B cell (primary cell): ENCODE measurements around the gene LIG3. TPM values are rescaled to one million over a fixed set of nuclear protein-coding genes. Genes with fewer than 3 reads are reported as not detected.

ENCODE experiments used
- ATAC-seq: fragments of 200-7000 bp; cut with Tn5 transposase; one replicate; pipeline ENCODE4 v1.10.0; 2021; ENCODE audit warnings: low read depth, mild to moderate bottlenecking, moderate number of reproducible peaks, moderate library complexity
- CTCF ChIA-PET: fragments of 350-600 bp; sonication (Branson Sonifier 250); formaldehyde crosslinking; loops from one replicate; lab custom pipeline; 2021; ENCODE audit warnings: antibody characterized with exemption, inconsistent platforms; lab: Charles Lee
- POLR2A ChIA-PET: fragments of 350-600 bp; sonication (Branson Sonifier 250); formaldehyde crosslinking; loops from one replicate; lab custom pipeline; 2021; ENCODE audit warnings: antibody characterized with exemption; lab: Charles Lee
- DNase-seq: peaks from one replicate; pipeline ENCODE4 v3.0.0; 2013
- H2AFZ ChIP-seq: 2 replicates; pipeline ENCODE4 v1.6.1; 2012; ENCODE audit warnings: mild to moderate bottlenecking, low read depth, low read length; ENCODE audit not compliant: insufficient read depth, poor library complexity, severe bottlenecking
- H3K27ac ChIP-seq, 2 donors: 1 replicate in 1 of 2; 2 replicates in 1 of 2; pipeline ENCODE4 v1.5.1; 2012 to 2013; ENCODE audit warnings: low read length in 2 of 2, mild to moderate bottlenecking in 2 of 2, moderate library complexity in 1 of 2
- H3K27me3 ChIP-seq, 4 experiments: fragments of 200-600 bp in 1 of 4; sonication (generic) in 1 of 4; replicated peaks in 1 of 4; 1 replicate in 2 of 4; 2 replicates in 2 of 4; pipeline versions ENCODE4 v1.6.1 to v1.7.0; 2013 to 2016; ENCODE audit warnings: low read length in 3 of 4, mild to moderate bottlenecking in 2 of 4, mixed read lengths in 1 of 4, moderate library complexity in 1 of 4; ENCODE audit not compliant: insufficient read depth in 4 of 4, control insufficient read depth in 3 of 4; ENCODE audit errors: control extremely low read depth in 1 of 4
- H3K36me3 ChIP-seq, 2 experiments: replicated peaks in 1 of 2; 1 replicate in 1 of 2; 2 replicates in 1 of 2; pipeline versions ENCODE4 v1.6.1 to v1.7.1; 2013; ENCODE audit warnings: low read length in 1 of 2; ENCODE audit not compliant: insufficient read depth in 2 of 2, control insufficient read depth in 1 of 2; ENCODE audit errors: control extremely low read depth in 1 of 2, extremely low read depth in 1 of 2
- H3K4me1 ChIP-seq, 2 donors: fragments of 200-600 bp in 1 of 2; sonication (generic) in 1 of 2; 1 replicate in 1 of 2; 2 replicates in 1 of 2; pipeline versions ENCODE4 v1.5.1 to v1.6.1; 2013 to 2017; ENCODE audit warnings: low read length in 2 of 2; ENCODE audit not compliant: control insufficient read depth in 2 of 2, insufficient read depth in 2 of 2
- H3K4me2 ChIP-seq: replicated peaks from 2 replicates; pipeline ENCODE3; 2012; ENCODE audit warnings: mild to moderate bottlenecking, low read depth, low read length; ENCODE audit not compliant: poor library complexity, severe bottlenecking
- H3K4me3 ChIP-seq, 5 experiments: fragments of 200-600 bp in 1 of 5; sonication (generic) in 1 of 5; 1 replicate in 3 of 5; 2 replicates in 2 of 5; pipeline versions ENCODE4 v1.5.1 to v1.7.0; 2011 to 2016; ENCODE audit warnings: low read length in 4 of 5, mild to moderate bottlenecking in 4 of 5, low read depth in 2 of 5, control low read depth in 1 of 5, moderate library complexity in 1 of 5; ENCODE audit not compliant: insufficient read depth in 1 of 5; ENCODE audit errors: control extremely low read depth in 1 of 5, extremely low read depth in 1 of 5
- H3K79me2 ChIP-seq: fragments of 200-600 bp; sonication (generic); one replicate; pipeline ENCODE4 v1.6.0; 2016; ENCODE audit warnings: low read length; ENCODE audit not compliant: control insufficient read depth, insufficient read depth
- H3K9ac ChIP-seq: fragments of 200-600 bp; sonication (generic); 2 replicates; pipeline ENCODE4 v1.6.1; 2017; ENCODE audit warnings: mild to moderate bottlenecking, low read length, moderate library complexity
- H3K9me3 ChIP-seq, 3 donors: one replicate each; pipeline versions ENCODE4 v1.6.1 to v1.7.1; 2013; ENCODE audit warnings: low read length in 2 of 3; ENCODE audit not compliant: control insufficient read depth in 2 of 3, insufficient read depth in 1 of 3; ENCODE audit errors: control extremely low read depth in 1 of 3
- H4K20me1 ChIP-seq: 2 replicates; pipeline ENCODE4 v1.6.0; 2012; ENCODE audit warnings: mild to moderate bottlenecking, low read length; ENCODE audit not compliant: insufficient read depth, control insufficient read depth, poor library complexity, severe bottlenecking
- H3K27ac Mint-ChIP-seq: one replicate; pipeline ENCODE4 v1.8.0; 2021; ENCODE audit warnings: mixed read lengths
- H3K27me3 Mint-ChIP-seq: one replicate; pipeline ENCODE4 v1.8.0; 2021; ENCODE audit warnings: mixed read lengths
- H3K4me1 Mint-ChIP-seq: one replicate; pipeline ENCODE4 v1.8.0; 2021; ENCODE audit warnings: mixed read lengths
- H3K4me3 Mint-ChIP-seq: one replicate; pipeline ENCODE4 v1.8.0; 2021; ENCODE audit warnings: mixed read lengths
- H3K9me3 Mint-ChIP-seq: one replicate; pipeline ENCODE4 v1.8.0; 2022; ENCODE audit warnings: mixed read lengths; ENCODE audit not compliant: insufficient read depth
- EZH2 ChIP-seq: IDR thresholded peaks from 2 replicates; pipeline ENCODE4 v1.6.1; 2012; ENCODE audit warnings: borderline replicate concordance, low read depth, mild to moderate bottlenecking, moderate library complexity, low read length; ENCODE audit not compliant: insufficient read depth, poor library complexity, severe bottlenecking
- WGBS: methylation state at CpG from one replicate; pipeline ENCODE4 v1.1.5; 2013; ENCODE audit warnings: missing lambda C conversion rate; ENCODE audit not compliant: insufficient coverage; 5-methylcytosine and 5-hydroxymethylcytosine counted together
- intact Hi-C: fragments of 100-400 bp; cut with micrococcal nuclease; formaldehyde crosslinking; loops from one replicate; pipeline ENCODE4 v1.10.0; 2022
- polyA plus RNA-seq: library from polyadenylated mRNA; depleted of rRNA; stranded (reverse); fragments of >200 nt; gene quantifications from 2 replicates; pipeline ENCODE4 v1.2.3, GENCODE V29; 2012
- total RNA-seq, 2 donors: library from RNA; stranded (reverse); fragments of 120-200 nt in 1 of 2; gene quantifications; 1 replicate in 1 of 2; 2 replicates in 1 of 2; pipeline versions ENCODE4 v1.2.3 to v1.2.4, GENCODE V29; 2013 to 2022
- TF ChIP-seq, protein P1 (sequence below): fragments of 200-600 bp; IDR thresholded peaks from one replicate; pipeline ENCODE4 v1.8.0; 2022; ENCODE audit warnings: antibody characterized with exemption, mild to moderate bottlenecking

The LIG3 gene
- total and polyA plus RNA-seq, 2 donors (not counting 1 experiment from before 2014, with no cell fraction given), result 8.8 to 34.4 TPM

DNA sequence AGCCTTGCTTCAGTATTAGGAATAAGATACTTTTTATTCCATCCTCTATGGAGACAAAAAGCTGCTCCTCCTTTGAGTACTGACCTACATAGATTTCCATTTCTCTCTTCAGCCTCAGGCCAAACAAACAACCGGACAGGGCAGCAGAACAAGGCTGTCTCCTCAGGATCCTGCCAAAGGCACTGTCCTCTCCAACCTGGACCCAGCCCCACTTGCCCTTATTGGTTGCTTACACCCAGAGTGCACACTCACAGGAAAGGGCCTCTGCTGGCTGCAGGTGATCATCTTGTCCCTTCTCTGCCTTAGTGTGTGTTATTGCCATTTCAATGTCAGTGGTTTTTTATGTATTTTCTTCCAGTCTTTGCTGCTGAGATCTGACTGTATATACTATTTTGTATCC is 26.6 kb downstream of the LIG3 start:
- ChIA-PET POLR2A (no interaction called here), CTCF (no interaction called here)
- no peaks in the 10 kb centered on the region for H3K9me3 Mint-ChIP-seq
- no peak for TF ChIP-seq EZH2
- TF ChIP-seq, protein P1, sequence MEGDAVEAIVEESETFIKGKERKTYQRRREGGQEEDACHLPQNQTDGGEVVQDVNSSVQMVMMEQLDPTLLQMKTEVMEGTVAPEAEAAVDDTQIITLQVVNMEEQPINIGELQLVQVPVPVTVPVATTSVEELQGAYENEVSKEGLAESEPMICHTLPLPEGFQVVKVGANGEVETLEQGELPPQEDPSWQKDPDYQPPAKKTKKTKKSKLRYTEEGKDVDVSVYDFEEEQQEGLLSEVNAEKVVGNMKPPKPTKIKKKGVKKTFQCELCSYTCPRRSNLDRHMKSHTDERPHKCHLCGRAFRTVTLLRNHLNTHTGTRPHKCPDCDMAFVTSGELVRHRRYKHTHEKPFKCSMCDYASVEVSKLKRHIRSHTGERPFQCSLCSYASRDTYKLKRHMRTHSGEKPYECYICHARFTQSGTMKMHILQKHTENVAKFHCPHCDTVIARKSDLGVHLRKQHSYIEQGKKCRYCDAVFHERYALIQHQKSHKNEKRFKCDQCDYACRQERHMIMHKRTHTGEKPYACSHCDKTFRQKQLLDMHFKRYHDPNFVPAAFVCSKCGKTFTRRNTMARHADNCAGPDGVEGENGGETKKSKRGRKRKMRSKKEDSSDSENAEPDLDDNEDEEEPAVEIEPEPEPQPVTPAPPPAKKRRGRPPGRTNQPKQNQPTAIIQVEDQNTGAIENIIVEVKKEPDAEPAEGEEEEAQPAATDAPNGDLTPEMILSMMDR, result no peak
- H3K79me2 ChIP-seq, result no peaks in the 10 kb centered on the region
- H3K27me3 ChIP-seq, result no peaks in the 10 kb centered on the region
- no peak overlapping the region for H3K9ac ChIP-seq
- H3K4me2 ChIP-seq, result no peak overlapping the region
- H4K20me1 ChIP-seq, result no peaks in the 10 kb centered on the region
- H3K27ac ChIP-seq, result no peak overlapping the region
- no peak overlapping the region for H3K4me3 ChIP-seq
- DNase-seq (no peak), ATAC-seq (no peak)
- H3K27ac Mint-ChIP-seq, result no peak overlapping the region
- peaks cover 5 to 26% of the 10 kb centered on the region in 2 experiments for H3K36me3 ChIP-seq
- WGBS, result 100% methylated on average over 1 of the region's 1 CpG
- no peaks in the 10 kb centered on the region for H3K4me1 ChIP-seq
- H3K4me1 Mint-ChIP-seq, result no peaks in the 10 kb centered on the region
- no peak overlapping the region for H3K4me3 Mint-ChIP-seq
- H3K27me3 Mint-ChIP-seq, result no peaks in the 10 kb centered on the region
- no peaks in the 10 kb centered on the region for H3K9me3 ChIP-seq
- intact Hi-C loops, result no loop called here
- no peak overlapping the region for H2AFZ ChIP-seq

DNA sequence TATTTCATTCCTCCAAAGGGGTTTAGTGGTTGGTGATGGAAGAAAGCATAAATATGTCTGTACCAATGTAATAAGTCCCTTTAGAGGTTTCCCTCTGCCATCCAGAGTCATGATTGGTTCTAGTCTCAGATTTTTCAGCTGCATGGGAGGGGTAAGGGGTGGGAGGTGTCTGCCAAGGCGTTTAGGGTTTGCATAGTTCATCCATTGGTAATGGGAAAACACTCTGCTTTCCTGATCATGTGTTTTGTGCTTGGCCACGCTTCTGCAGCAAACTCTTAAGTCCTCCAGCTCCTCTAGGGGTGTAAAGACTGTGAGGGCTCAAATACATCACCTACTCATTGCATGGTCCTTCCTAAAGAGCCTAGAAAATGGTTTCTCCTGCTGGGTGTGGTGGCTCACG is 29.8 kb downstream of the LIG3 start:
- no peaks in the 10 kb centered on the region for H4K20me1 ChIP-seq
- CTCF ChIA-PET, result interaction anchor here (2.3 kb wide), 1 partner anchor 11 kb away, joined by 11 read pairs; no protein-coding TSS in a partner anchor
- H3K27me3 ChIP-seq, result no peaks in the 10 kb centered on the region
- no peak overlapping the region for H3K27ac ChIP-seq
- no peaks in the 10 kb centered on the region for H3K9me3 ChIP-seq
- no peaks in the 10 kb centered on the region for H3K4me1 Mint-ChIP-seq
- WGBS, result 71% methylated on average over 1 of the region's 3 CpGs
- H3K27ac Mint-ChIP-seq, result no peak overlapping the region
- H3K4me1 ChIP-seq, result no peaks in the 10 kb centered on the region
- POLR2A ChIA-PET, result no interaction called here
- no peaks in the 10 kb centered on the region for H3K9me3 Mint-ChIP-seq
- no peak overlapping the region for H3K4me3 ChIP-seq
- DNase-seq (no peak), ATAC-seq (no peak)
- H3K36me3 ChIP-seq, result peaks cover 6 to 29% of the 10 kb centered on the region in 2 experiments
- H3K4me3 Mint-ChIP-seq, result no peak overlapping the region
- no peak overlapping the region for H3K9ac ChIP-seq
- intact Hi-C loops, result loop anchor here (5.0 kb wide), 1 partner anchor 52 kb away; the partner anchor contains the start of gene RFFL
- no peak for TF ChIP-seq EZH2
- TF ChIP-seq, protein P1, result no peak
- no peak overlapping the region for H3K4me2 ChIP-seq
- H2AFZ ChIP-seq, result no peak overlapping the region
- H3K79me2 ChIP-seq, result no peaks in the 10 kb centered on the region
- H3K27me3 Mint-ChIP-seq, result no peaks in the 10 kb centered on the region
